Neural progenitor cell (in vitro differentiated cells): Measurements from ENCODE around the gene ADAM8. TPM values are rescaled to one million over a fixed set of nuclear protein-coding genes. Genes with fewer than 3 reads are reported as not detected.
"Not testable (repeated sequence)": the region's sequence is repeated elsewhere in the genome, so short reads cannot be mapped to it uniquely, and the experiment has no call there.

Experiments used
- DNase-seq: peaks from one replicate; pipeline ENCODE4 v3.0.0-alpha.2; 2016; ENCODE audit warnings: low spot score
- H2AFZ ChIP-seq: fragments of 200-600 bp; sonication (generic); replicated peaks from 2 replicates; pipeline ENCODE4 v1.6.1; 2016; ENCODE audit warnings: antibody characterized with exemption
- H3F3A ChIP-seq: fragments of 200-600 bp; sonication (generic); 2 replicates; pipeline ENCODE4 v1.6.1; 2016; ENCODE audit warnings: antibody characterized with exemption, low read depth
- H3K27ac ChIP-seq: fragments of 200-600 bp; sonication (generic); 2 replicates; pipeline ENCODE4 v1.5.1; 2016; ENCODE audit warnings: mild to moderate bottlenecking
- H3K27me3 ChIP-seq: fragments of 200-600 bp; sonication (generic); 2 replicates; pipeline ENCODE4 v1.6.1; 2016; ENCODE audit warnings: mild to moderate bottlenecking, moderate library complexity
- H3K36me3 ChIP-seq: fragments of 200-600 bp; sonication (generic); 2 replicates; pipeline ENCODE4 v1.5.1; 2016
- H3K4me1 ChIP-seq: fragments of 200-600 bp; sonication (generic); 2 replicates; pipeline ENCODE4 v1.6.1; 2016; ENCODE audit warnings: mixed run types
- H3K4me2 ChIP-seq: fragments of 200-600 bp; sonication (generic); 2 replicates; pipeline ENCODE4 v1.6.1; 2016
- H3K4me3 ChIP-seq: fragments of 200-600 bp; sonication (generic); 2 replicates; pipeline ENCODE4 v1.5.1; 2016
- H3K79me2 ChIP-seq: fragments of 200-600 bp; sonication (generic); 2 replicates; pipeline ENCODE4 v1.6.1; 2016; ENCODE audit warnings: low read depth
- H3K9ac ChIP-seq: fragments of 200-600 bp; sonication (generic); 2 replicates; pipeline ENCODE4 v1.6.1; 2016
- H3K9me3 ChIP-seq: fragments of 200-600 bp; sonication (generic); 2 replicates; pipeline ENCODE4 v1.5.1; 2016; ENCODE audit warnings: low read depth
- H4K20me1 ChIP-seq: fragments of 200-600 bp; sonication (generic); 2 replicates; pipeline ENCODE4 v1.6.1; 2016; ENCODE audit warnings: low read depth
- H3K27ac Mint-ChIP-seq: 3 replicates; pipeline ENCODE4 v1.8.0; 2021; ENCODE audit warnings: mixed read lengths
- H3K27me3 Mint-ChIP-seq: 2 replicates; pipeline ENCODE4 v1.8.0; 2022; ENCODE audit warnings: low read depth, mild to moderate bottlenecking, inconsistent platforms, moderate library complexity, mixed read lengths; ENCODE audit not compliant: insufficient read depth
- H3K36me3 Mint-ChIP-seq: 3 replicates; pipeline ENCODE4 v1.8.0; 2021; ENCODE audit warnings: mixed read lengths
- H3K4me1 Mint-ChIP-seq: 3 replicates; pipeline ENCODE4 v1.8.0; 2021; ENCODE audit warnings: mixed read lengths
- H3K4me3 Mint-ChIP-seq: 3 replicates; pipeline ENCODE4 v1.8.0; 2021; ENCODE audit warnings: mild to moderate bottlenecking, moderate library complexity, mixed read lengths
- H3K9me3 Mint-ChIP-seq: 3 replicates; pipeline ENCODE4 v1.8.0; 2020; ENCODE audit warnings: mixed read lengths
- CTCF ChIP-seq: fragments of 200-600 bp; sonication (generic); IDR thresholded peaks from 2 replicates; pipeline ENCODE4 v1.5.1; 2017; ENCODE audit warnings: antibody characterized with exemption, mild to moderate bottlenecking
- EZH2 ChIP-seq: fragments of 200-600 bp; sonication (generic); IDR thresholded peaks from 2 replicates; pipeline ENCODE4 v1.6.1; 2017; ENCODE audit warnings: antibody characterized with exemption, mild to moderate bottlenecking, moderate library complexity
- EZH2phosphoT487 ChIP-seq: fragments of 200-600 bp; sonication (generic); IDR thresholded peaks from 2 replicates; pipeline ENCODE4 v1.6.1; 2017; ENCODE audit warnings: antibody characterized with exemption
- total RNA-seq: library from RNA; depleted of rRNA; stranded (reverse); fragments of >200 nt; gene quantifications from 2 replicates; pipeline ENCODE4 v1.2.3, GENCODE V29; 2015; ENCODE audit warnings: low replicate concordance

The ADAM8 gene
- total RNA-seq, 1 donor from 2014 or later, result 3.3 TPM

- Mint-ChIP-seq H3K4me3 (no peak overlapping the region), H3K36me3 (no peaks in the 10 kb centered on the region), H3K4me1 (peaks cover 12% of the 10 kb centered on the region), H3K27ac (no peak overlapping the region), H3K9me3 (peaks cover 5% of the 10 kb centered on the region), H3K27me3 (peaks cover 71% of the 10 kb centered on the region)
- no peak overlapping the region for H3K9ac ChIP-seq
- H3K36me3 ChIP-seq, result no peaks in the 10 kb centered on the region
- no peak for TF ChIP-seq EZH2
- TF ChIP-seq CTCF, result no peak
- TF ChIP-seq EZH2phosphoT487, result no peak
- H3K27ac ChIP-seq, result no peak overlapping the region
- peak overlapping the region; percentile 80 for H3K4me2 ChIP-seq
- H3K9me3 ChIP-seq, result no peaks in the 10 kb centered on the region
- H4K20me1 ChIP-seq, result peaks cover 23% of the 10 kb centered on the region
- H3K4me3 ChIP-seq, result peak overlapping the region; percentile 47
- no peak for DNase-seq
- no peaks in the 10 kb centered on the region for H3K79me2 ChIP-seq
- H3K27me3 ChIP-seq, result peaks cover 97% of the 10 kb centered on the region
- peaks cover 36% of the 10 kb centered on the region for H3K4me1 ChIP-seq
- peaks cover 22% of the 10 kb centered on the region for H3F3A ChIP-seq
- H2AFZ ChIP-seq, result no peak overlapping the region
These were observed 40.7 kb downstream of the ADAM8 start for GRCh38 chr10:133235932-133236331.

DNA sequence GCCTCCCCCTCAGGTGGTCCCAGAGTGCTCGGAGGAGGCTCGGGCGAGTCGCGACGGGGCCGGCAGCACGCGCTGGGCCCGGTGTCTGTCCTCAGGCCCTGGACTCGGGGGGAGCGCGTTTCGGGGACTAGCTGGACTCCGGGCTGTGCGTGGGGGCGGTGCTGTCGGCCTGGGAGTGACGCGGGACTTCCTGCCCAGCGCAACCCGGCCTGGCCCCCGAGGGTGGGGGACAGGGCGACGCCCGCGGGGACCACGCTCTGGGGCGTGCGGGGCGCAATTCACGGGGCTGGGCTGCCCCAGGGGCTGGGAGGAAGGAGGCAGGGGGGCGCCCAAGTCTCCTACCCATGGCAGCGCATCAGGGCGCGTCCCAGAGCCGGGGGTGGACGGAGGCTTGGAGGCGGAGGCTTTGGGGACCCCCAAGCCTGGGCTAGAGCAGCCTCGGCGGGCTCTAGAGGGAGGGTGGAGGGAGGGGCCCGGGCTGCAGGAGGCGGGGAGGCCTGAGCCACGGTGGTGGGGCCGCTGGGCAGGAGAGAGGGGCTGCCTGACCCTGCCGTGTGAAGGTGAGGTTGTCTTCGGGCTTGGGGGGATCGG, 41.3 kb downstream of the ADAM8 start:
- TF ChIP-seq CTCF (no peak), EZH2phosphoT487 (peak; percentile 81), EZH2 (peak; percentile 78)
- peaks cover 98% of the 10 kb centered on the region for H3K27me3 ChIP-seq
- peaks cover 12% of the 10 kb centered on the region for H3K4me1 Mint-ChIP-seq
- no peaks in the 10 kb centered on the region for H3K9me3 ChIP-seq
- no peak overlapping the region for H3K27ac Mint-ChIP-seq
- H2AFZ ChIP-seq, result no peak overlapping the region
- no peaks in the 10 kb centered on the region for H3K36me3 Mint-ChIP-seq
- peaks cover 19% of the 10 kb centered on the region for H3F3A ChIP-seq
- no peak overlapping the region for H3K4me3 Mint-ChIP-seq
- DNase-seq, result no peak
- H3K4me1 ChIP-seq, result peaks cover 36% of the 10 kb centered on the region
- peak overlapping the region; percentile 80 for H3K4me2 ChIP-seq
- H3K9me3 Mint-ChIP-seq, result peaks cover 5% of the 10 kb centered on the region
- no peak overlapping the region for H3K9ac ChIP-seq
- no peak overlapping the region for H3K27ac ChIP-seq
- peaks cover 23% of the 10 kb centered on the region for H4K20me1 ChIP-seq
- H3K4me3 ChIP-seq, result peak overlapping the region; percentile 47
- H3K79me2 ChIP-seq, result no peaks in the 10 kb centered on the region
- H3K36me3 ChIP-seq, result no peaks in the 10 kb centered on the region
- H3K27me3 Mint-ChIP-seq, result peaks cover 66% of the 10 kb centered on the region

DNA sequence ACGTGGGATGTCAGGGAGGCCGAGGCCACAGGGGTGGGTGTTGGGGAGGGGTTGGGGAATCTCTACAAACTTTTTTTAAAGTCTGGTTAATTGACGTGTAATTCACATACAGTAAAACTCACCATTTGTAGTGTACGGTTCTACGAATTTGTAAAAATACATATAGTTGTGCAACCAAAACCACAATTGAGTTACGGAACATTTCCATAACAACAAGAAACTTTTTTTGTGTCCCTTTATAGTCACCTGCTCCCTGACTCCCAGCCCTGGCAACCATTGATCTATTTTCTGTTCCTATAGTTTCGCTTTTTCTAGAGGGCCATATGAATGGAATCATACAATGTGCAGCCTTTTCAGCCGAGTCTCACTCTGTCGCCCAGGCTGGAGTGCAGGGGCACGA, 41.9 kb downstream of the ADAM8 start:
- peaks cover 100% of the 10 kb centered on the region for H3K27me3 ChIP-seq

DNA sequence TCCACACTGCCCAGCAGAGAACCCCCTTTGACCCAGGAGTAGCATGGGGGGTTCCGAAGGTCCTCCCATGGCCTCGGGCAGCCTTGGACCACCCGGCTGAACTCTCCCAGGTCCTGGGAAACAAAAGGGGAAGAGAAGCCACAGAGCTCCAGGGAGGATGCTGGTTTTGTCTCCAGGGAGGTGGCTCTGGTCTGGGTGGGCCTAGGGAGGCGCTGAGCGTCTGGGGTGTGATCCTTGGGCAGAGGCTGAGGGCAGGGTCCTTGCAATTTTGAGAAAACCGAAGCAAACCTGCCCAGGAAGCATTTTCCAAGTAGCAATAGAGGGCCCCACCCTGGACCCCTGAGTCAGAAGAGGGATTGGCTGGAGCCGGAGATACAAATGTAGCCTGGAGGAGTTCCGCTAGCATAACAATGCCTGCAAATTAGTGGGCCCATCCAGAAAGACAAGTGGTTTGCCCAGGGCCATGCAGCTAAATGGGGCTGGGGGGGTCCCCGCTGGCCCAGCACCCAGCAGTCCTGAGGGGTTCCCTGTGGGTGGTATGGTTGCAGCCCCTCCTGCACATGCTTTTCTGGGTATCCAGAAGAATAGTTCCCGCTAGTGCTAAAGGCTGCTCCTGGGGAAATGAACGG, 44.6 kb downstream of the ADAM8 start:
- Mint-ChIP-seq H3K9me3 (peaks cover 9% of the 10 kb centered on the region), H3K4me1 (peaks cover 9% of the 10 kb centered on the region), H3K27me3 (peaks cover 67% of the 10 kb centered on the region), H3K27ac (no peak overlapping the region), H3K36me3 (no peaks in the 10 kb centered on the region), H3K4me3 (no peak overlapping the region)
- DNase-seq, result no peak
- no peak overlapping the region for H3K9ac ChIP-seq
- H3K79me2 ChIP-seq, result no peaks in the 10 kb centered on the region
- peaks cover 11% of the 10 kb centered on the region for H3F3A ChIP-seq
- peaks cover 100% of the 10 kb centered on the region for H3K27me3 ChIP-seq
- H3K4me1 ChIP-seq, result peaks cover 24% of the 10 kb centered on the region
- H4K20me1 ChIP-seq, result peaks cover 23% of the 10 kb centered on the region
- H3K4me2 ChIP-seq, result no peak overlapping the region
- no peaks in the 10 kb centered on the region for H3K9me3 ChIP-seq
- no peak overlapping the region for H3K4me3 ChIP-seq
- no peak overlapping the region for H2AFZ ChIP-seq
- H3K36me3 ChIP-seq, result no peaks in the 10 kb centered on the region
- H3K27ac ChIP-seq, result no peak overlapping the region
- TF ChIP-seq CTCF (no peak), EZH2phosphoT487 (no peak), EZH2 (peak; percentile 47)

More for the DNA sequence above, 41.9 kb downstream of the ADAM8 start:
- H3K27ac ChIP-seq, H3K36me3 Mint-ChIP-seq, H3K4me3 Mint-ChIP-seq, H2AFZ ChIP-seq, H3K4me3 ChIP-seq, H3K36me3 ChIP-seq, H3K79me2 ChIP-seq, H3K4me2 ChIP-seq, H3K9me3 ChIP-seq, DNase-seq, H3K27ac Mint-ChIP-seq, H3K9ac ChIP-seq, H3K9me3 Mint-ChIP-seq: not testable (repeated sequence)
- Histone ChIP-seq H3K4me1 (peaks cover 36% of the 10 kb centered on the region), H4K20me1 (peaks cover 23% of the 10 kb centered on the region), H3F3A (peaks cover 19% of the 10 kb centered on the region)
- H3K4me1 Mint-ChIP-seq, result peaks cover 12% of the 10 kb centered on the region
- peaks cover 65% of the 10 kb centered on the region for H3K27me3 Mint-ChIP-seq
